Activated naive CD4-positive, alpha-beta T cell treated with anti-CD3 and anti-CD28 coated beads, Interleukin-2, amount 50 U/mL, for 72 hours (primary cell): ENCODE data around the gene PID1. TPM values are rescaled to one million over a fixed set of nuclear protein-coding genes. Genes with fewer than 3 reads are reported as not detected.

ENCODE experiments used
- ATAC-seq, 2 donors: fragments of 150-1000 bp; cut with Tn5 transposase; 2 replicates each; pipeline ENCODE4 v1.10.0; 2021; ENCODE audit warnings: mild to moderate bottlenecking in 2 of 2, moderate library complexity in 2 of 2
- DNase-seq, 2 donors: peaks; one replicate each; pipeline ENCODE4 v3.0.0; 2021 to 2022; ENCODE audit warnings: low spot score in 2 of 2
- H3K27ac Mint-ChIP-seq, 2 donors: one replicate each; pipeline ENCODE4 v1.8.0; 2022; ENCODE audit warnings: mild to moderate bottlenecking in 2 of 2, mixed read lengths in 2 of 2
- H3K36me3 Mint-ChIP-seq, 2 donors: one replicate each; pipeline ENCODE4 v1.8.0; 2022; ENCODE audit warnings: mixed read lengths in 2 of 2
- H3K9me3 Mint-ChIP-seq, 2 donors: one replicate each; pipeline ENCODE4 v1.8.0; 2022; ENCODE audit warnings: mixed read lengths in 2 of 2
- total RNA-seq, 2 donors: library from RNA; stranded (reverse); gene quantifications; one replicate each; pipeline ENCODE4 v1.2.3, GENCODE V29; 2022

The PID1 gene
- total RNA-seq, 2 donors from 2014 or later, result not detected

GRCh38 chr2:229169751-229170150 is 101.3 kb downstream of the PID1 start:
- no peak overlapping the region for H3K27ac Mint-ChIP-seq
- ATAC-seq (no peak), DNase-seq (no peak)
- H3K36me3 Mint-ChIP-seq, result no peaks in the 10 kb centered on the region
- peaks cover 15 to 18% of the 10 kb centered on the region in 2 donors for H3K9me3 Mint-ChIP-seq

GRCh38 chr2:229164545-229165249 is 106.4 kb downstream of the PID1 start:
- no peaks in the 10 kb centered on the region for H3K36me3 Mint-ChIP-seq
- DNase-seq, result no peak
- H3K27ac Mint-ChIP-seq, result peak overlapping the region in 1 of 2 donors; percentile 2
- peaks cover 12% of the 10 kb centered on the region in 2 donors for H3K9me3 Mint-ChIP-seq
- no peak for ATAC-seq

GRCh38 chr2:229163893-229164292 is 107.2 kb downstream of the PID1 start:
- no peaks in the 10 kb centered on the region for H3K36me3 Mint-ChIP-seq
- DNase-seq (no peak), ATAC-seq (no peak)
- no peak overlapping the region for H3K27ac Mint-ChIP-seq
- peaks cover 10 to 12% of the 10 kb centered on the region in 2 donors for H3K9me3 Mint-ChIP-seq

DNA sequence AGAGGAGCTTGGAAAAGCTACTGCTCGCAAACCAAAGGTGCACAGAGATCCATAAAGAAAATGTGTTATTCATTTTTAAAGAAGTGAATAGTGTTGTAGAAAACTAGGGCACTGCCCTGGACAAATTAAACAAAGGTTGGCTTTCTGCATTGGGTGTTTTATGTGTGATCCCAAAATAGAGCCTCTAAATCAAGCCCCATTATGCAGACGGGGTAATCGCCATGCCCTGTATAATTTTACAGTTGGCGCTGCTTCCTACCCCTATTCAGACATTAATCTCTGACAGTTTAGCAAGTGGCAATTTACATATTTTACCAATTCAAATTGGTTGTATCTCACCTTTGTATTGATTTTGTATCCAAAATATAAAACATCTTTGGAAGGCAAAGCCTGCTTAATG is 109.1 kb downstream of the PID1 start:
- no peaks in the 10 kb centered on the region for H3K36me3 Mint-ChIP-seq
- peaks cover 12 to 14% of the 10 kb centered on the region in 2 donors for H3K9me3 Mint-ChIP-seq
- no peak for ATAC-seq

DNA sequence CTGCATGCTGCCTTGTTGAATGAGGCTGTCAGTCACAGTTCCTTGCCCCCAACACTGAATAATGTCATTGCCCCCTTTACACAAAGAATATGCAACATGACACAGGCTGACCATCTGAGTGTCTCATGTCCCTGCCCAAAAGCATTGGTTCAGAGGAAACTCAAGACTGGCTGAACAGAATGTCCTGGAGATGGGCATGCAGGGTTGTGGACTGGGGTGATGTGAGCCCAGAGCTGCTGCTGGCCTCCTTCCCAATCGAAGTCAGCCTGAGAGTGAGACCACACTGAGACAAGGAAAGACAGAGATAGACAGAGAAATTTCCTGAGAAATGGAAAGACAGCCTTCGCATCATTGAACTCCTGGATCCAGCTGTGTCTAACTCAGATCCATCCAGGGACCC is 110.1 kb downstream of the PID1 start:
- H3K9me3 Mint-ChIP-seq, result peaks cover 9 to 12% of the 10 kb centered on the region in 2 donors
- no peak overlapping the region for H3K27ac Mint-ChIP-seq
- no peak for DNase-seq
- no peaks in the 10 kb centered on the region for H3K36me3 Mint-ChIP-seq
- ATAC-seq, result no peak

More for the DNA sequence above, 109.1 kb downstream of the PID1 start:
- no peak overlapping the region for H3K27ac Mint-ChIP-seq
- DNase-seq, result no peak

- DNase-seq (no peak), ATAC-seq (no peak)
- peaks cover 8 to 11% of the 10 kb centered on the region in 2 donors for H3K9me3 Mint-ChIP-seq
- no peak overlapping the region for H3K27ac Mint-ChIP-seq
- H3K36me3 Mint-ChIP-seq, result no peaks in the 10 kb centered on the region
These were observed 110.9 kb downstream of the PID1 start for GRCh38 chr2:229160180-229160579.

- Mint-ChIP-seq H3K27ac (no peak overlapping the region), H3K36me3 (no peaks in the 10 kb centered on the region), H3K9me3 (peaks cover 2 to 5% of the 10 kb centered on the region in 2 donors)
- DNase-seq (no peak), ATAC-seq (no peak)
These were observed 111.7 kb downstream of the PID1 start for GRCh38 chr2:229159405-229159804.

GRCh38 chr2:229154381-229154780 is 116.7 kb downstream of the PID1 start:
- DNase-seq (no peak), ATAC-seq (no peak)
- H3K9me3 Mint-ChIP-seq, result peaks cover 5 to 7% of the 10 kb centered on the region in 2 donors
- H3K36me3 Mint-ChIP-seq, result no peaks in the 10 kb centered on the region
- H3K27ac Mint-ChIP-seq, result no peak overlapping the region

DNA sequence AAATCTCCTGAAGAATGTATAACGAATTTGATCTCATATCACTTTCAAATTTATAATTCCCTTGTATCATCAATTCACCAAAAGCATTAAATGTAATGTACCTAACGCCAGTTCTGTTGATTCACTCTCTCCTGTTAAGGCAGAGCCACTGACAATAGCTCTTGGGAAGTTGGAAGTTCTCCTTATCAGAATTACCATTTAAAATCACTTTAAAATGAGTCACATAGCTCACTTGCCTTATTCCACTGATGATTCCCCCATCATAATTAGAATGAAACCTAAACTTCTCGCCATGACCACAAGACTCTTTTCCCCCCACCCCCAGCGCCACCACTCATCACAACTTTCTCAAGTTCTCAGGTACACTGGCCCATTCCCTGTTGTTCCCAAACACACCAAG is 117.1 kb downstream of the PID1 start:
- no peaks in the 10 kb centered on the region for H3K36me3 Mint-ChIP-seq
- peaks cover 5 to 8% of the 10 kb centered on the region in 2 donors for H3K9me3 Mint-ChIP-seq
- ATAC-seq (no peak), DNase-seq (no peak)
- no peak overlapping the region for H3K27ac Mint-ChIP-seq

GRCh38 chr2:229153267-229153666 is 117.8 kb downstream of the PID1 start:
- peaks cover 8 to 9% of the 10 kb centered on the region in 2 donors for H3K9me3 Mint-ChIP-seq
- ATAC-seq (no peak), DNase-seq (no peak)
- H3K27ac Mint-ChIP-seq, result no peak overlapping the region
- no peaks in the 10 kb centered on the region for H3K36me3 Mint-ChIP-seq

DNA sequence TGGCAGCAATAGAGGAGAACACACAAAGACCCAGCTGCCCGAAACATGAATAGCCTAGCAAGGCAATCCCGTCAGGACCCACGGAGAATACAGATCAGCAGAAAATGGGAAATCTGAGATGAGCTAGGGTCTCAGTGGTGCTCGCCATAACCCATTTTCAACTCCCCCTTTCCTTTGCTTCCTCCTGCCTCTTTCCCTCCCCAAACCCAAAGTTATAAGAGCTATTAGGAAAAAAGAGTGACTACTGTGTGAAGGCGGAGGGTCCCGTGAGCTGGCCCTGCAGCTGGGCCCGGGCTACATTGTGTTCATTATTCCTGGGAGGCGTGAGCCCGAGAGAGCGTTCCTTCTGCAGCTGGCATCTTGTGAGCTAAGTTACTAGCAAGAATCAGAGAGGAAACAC is 118.4 kb downstream of the PID1 start:
- H3K36me3 Mint-ChIP-seq, result no peaks in the 10 kb centered on the region
- no peak overlapping the region for H3K27ac Mint-ChIP-seq
- ATAC-seq (no peak), DNase-seq (no peak)
- H3K9me3 Mint-ChIP-seq, result peaks cover 7 to 10% of the 10 kb centered on the region in 2 donors

- DNase-seq, result no peak
- Mint-ChIP-seq H3K9me3 (peaks cover 4 to 10% of the 10 kb centered on the region in 2 donors), H3K36me3 (no peaks in the 10 kb centered on the region), H3K27ac (no peak overlapping the region)
- ATAC-seq, result no peak
These were observed 120.8 kb downstream of the PID1 start for GRCh38 chr2:229150317-229150716.

GRCh38 chr2:229141424-229142025 is 129.6 kb downstream of the PID1 start:
- no peaks in the 10 kb centered on the region for H3K36me3 Mint-ChIP-seq
- H3K27ac Mint-ChIP-seq, result no peak overlapping the region
- H3K9me3 Mint-ChIP-seq, result peaks cover 10 to 12% of the 10 kb centered on the region in 2 donors
- DNase-seq (no peak), ATAC-seq (no peak)

GRCh38 chr2:229137639-229138038 is 133.4 kb downstream of the PID1 start:
- Mint-ChIP-seq H3K27ac (no peak overlapping the region), H3K9me3 (peaks cover 6 to 8% of the 10 kb centered on the region in 2 donors), H3K36me3 (no peaks in the 10 kb centered on the region)
- DNase-seq (no peak), ATAC-seq (no peak)

- no peak for ATAC-seq
- H3K27ac Mint-ChIP-seq, result no peak overlapping the region
These were observed 134.0 kb downstream of the PID1 start for GRCh38 chr2:229137066-229137465.

GRCh38 chr2:229133155-229133772 is 137.8 kb downstream of the PID1 start:
- Mint-ChIP-seq H3K9me3 (peaks cover 1 to 4% of the 10 kb centered on the region in 2 donors), H3K36me3 (no peaks in the 10 kb centered on the region), H3K27ac (no peak overlapping the region)
- DNase-seq (no peak), ATAC-seq (no peak)

More at GRCh38 chr2:229137066-229137465, 134.0 kb downstream of the PID1 start:
- Mint-ChIP-seq H3K36me3 (no peaks in the 10 kb centered on the region), H3K9me3 (peaks cover 6 to 8% of the 10 kb centered on the region in 2 donors)
- no peak for DNase-seq

GRCh38 chr2:229132236-229132635 is 138.9 kb downstream of the PID1 start:
- ATAC-seq (no peak), DNase-seq (no peak)
- Mint-ChIP-seq H3K27ac (no peak overlapping the region), H3K9me3 (peaks cover 0 to 4% of the 10 kb centered on the region in 2 donors), H3K36me3 (no peaks in the 10 kb centered on the region)
